HTERT RPE-1 (cell line): ENCODE results near the gene LHPP.
"Not testable (repeated sequence)": the region's sequence is repeated elsewhere in the genome, so short reads cannot be mapped to it uniquely, and the experiment has no call there.

Experiments used
- in situ Hi-C: fragments of 300-500 bp; cut with MboI; formaldehyde crosslinking; loops from 4 replicates; pipeline ENCODE4 v1.14.3; 2020; ENCODE audit warnings: low sequenced_read_pairs

The LHPP gene

GRCh38 chr10:124461642-124462347 is at the start of gene LHPP:
TSS of gene LHPP (plus strand) at chr10:124461823. CDS start at chr10:124461863, 40 bp downstream.
- in situ Hi-C loops, result no loop called here

GRCh38 chr10:124414076-124414475 is 47.5 kb upstream of the LHPP start:
- in situ Hi-C loops, result no loop called here

- in situ Hi-C loops, result no loop called here
These were observed 46.4 kb upstream of the LHPP start for GRCh38 chr10:124415210-124415609.

- in situ Hi-C loops, result no loop called here
These were observed 44.9 kb upstream of the LHPP start for GRCh38 chr10:124416733-124417132.

- in situ Hi-C loops, result no loop called here
These were observed 43.5 kb upstream of the LHPP start for GRCh38 chr10:124417895-124418725.

- in situ Hi-C loops, result no loop called here
These were observed 42.7 kb upstream of the LHPP start, which contains the start of gene OAT for GRCh38 chr10:124418726-124419501. TSS of gene OAT (minus strand) at chr10:124418923. CDS start at chr10:124412171, 6,752 bp downstream.

- in situ Hi-C loops, result no loop called here
These were observed 42.0 kb upstream of the LHPP start for GRCh38 chr10:124419635-124420034.

- in situ Hi-C loops, result no loop called here
These were observed 41.4 kb upstream of the LHPP start for GRCh38 chr10:124420254-124420653.

- in situ Hi-C loops, result no loop called here
These were observed 38.9 kb upstream of the LHPP start for GRCh38 chr10:124422742-124423141.

- in situ Hi-C loops, result no loop called here
These were observed 37.8 kb upstream of the LHPP start for GRCh38 chr10:124423813-124424212.

- in situ Hi-C loops, result no loop called here
These were observed 36.2 kb upstream of the LHPP start for GRCh38 chr10:124425227-124425962.

GRCh38 chr10:124428207-124428777 is 33.3 kb upstream of the LHPP start:
- in situ Hi-C loops, result no loop called here

- in situ Hi-C loops, result no loop called here
These were observed 32.0 kb upstream of the LHPP start for GRCh38 chr10:124429576-124429975.

- in situ Hi-C loops, result no loop called here
These were observed 31.5 kb upstream of the LHPP start for GRCh38 chr10:124430077-124430476.

GRCh38 chr10:124433461-124433860 is 28.2 kb upstream of the LHPP start:
- in situ Hi-C loops, result no loop called here

GRCh38 chr10:124435683-124436082 is 25.9 kb upstream of the LHPP start:
- in situ Hi-C loops, result not testable (repeated sequence)

GRCh38 chr10:124436191-124436638 is 25.4 kb upstream of the LHPP start:
- in situ Hi-C loops, result no loop called here

- in situ Hi-C loops, result not testable (repeated sequence)
These were observed 19.9 kb upstream of the LHPP start for GRCh38 chr10:124441694-124442093.

- in situ Hi-C loops, result no loop called here
These were observed 14.5 kb upstream of the LHPP start for GRCh38 chr10:124446830-124447750.
